Measurements from ENCODE around the gene GTF2H1. TPM values are rescaled to one million over a fixed set of nuclear protein-coding genes. Genes with fewer than 3 reads are reported as not detected.
A peak's percentile ranks its signal among the peaks of the same experiment; 100 is the strongest.
"Not testable (repeated sequence)": the region's sequence is repeated elsewhere in the genome, so short reads cannot be mapped to it uniquely, and the experiment has no call there.

GTF2H1 gene
- total RNA-seq, 2 donors from 2014 or later: 43.5 to 47.4 TPM

DNA sequence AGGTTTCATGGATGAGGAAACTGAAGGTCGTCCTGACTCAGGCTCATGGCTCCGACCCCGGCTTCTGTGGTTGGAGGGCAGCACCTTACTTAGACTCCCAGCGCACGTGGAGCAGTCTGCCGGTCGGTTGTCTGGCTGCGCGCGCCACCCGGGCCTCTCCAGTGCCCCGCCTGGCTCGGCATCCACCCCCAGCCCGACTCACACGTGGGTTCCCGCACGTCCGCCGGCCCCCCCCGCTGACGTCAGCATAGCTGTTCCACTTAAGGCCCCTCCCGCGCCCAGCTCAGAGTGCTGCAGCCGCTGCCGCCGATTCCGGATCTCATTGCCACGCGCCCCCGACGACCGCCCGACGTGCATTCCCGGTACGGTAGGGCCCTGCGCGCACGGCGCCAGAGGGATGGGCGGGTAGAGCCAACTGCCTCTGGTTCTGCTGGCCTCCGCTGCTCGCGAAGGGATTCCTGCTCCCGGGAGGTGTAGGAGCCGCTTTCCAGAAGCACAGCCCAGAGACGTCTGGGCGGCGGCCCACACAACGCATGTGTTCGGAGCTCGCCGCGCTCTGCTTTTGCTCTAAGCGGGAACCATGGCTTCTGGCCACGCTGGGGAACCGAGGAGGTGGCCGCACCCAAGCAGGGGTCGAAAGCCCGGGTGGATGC, 72.0 kb downstream of the GTF2H1 start, which contains the start of gene LDHA:
Gene LDHA (plus strand): TSS at position 289 of the 653 bp plus-strand sequence. CDS start 2,280 bp downstream, outside the sequence.
- DNase-seq: peak; percentile 99 to 100
- Mint-ChIP-seq H3K36me3 (ENCODE audit: insufficient read depth in 2 of 2) (peaks cover 17 to 36% of the 10 kb centered on the region in 2 donors), H3K4me1 (ENCODE audit: low read depth) (peaks cover 74% of the 10 kb centered on the region)

DNA sequence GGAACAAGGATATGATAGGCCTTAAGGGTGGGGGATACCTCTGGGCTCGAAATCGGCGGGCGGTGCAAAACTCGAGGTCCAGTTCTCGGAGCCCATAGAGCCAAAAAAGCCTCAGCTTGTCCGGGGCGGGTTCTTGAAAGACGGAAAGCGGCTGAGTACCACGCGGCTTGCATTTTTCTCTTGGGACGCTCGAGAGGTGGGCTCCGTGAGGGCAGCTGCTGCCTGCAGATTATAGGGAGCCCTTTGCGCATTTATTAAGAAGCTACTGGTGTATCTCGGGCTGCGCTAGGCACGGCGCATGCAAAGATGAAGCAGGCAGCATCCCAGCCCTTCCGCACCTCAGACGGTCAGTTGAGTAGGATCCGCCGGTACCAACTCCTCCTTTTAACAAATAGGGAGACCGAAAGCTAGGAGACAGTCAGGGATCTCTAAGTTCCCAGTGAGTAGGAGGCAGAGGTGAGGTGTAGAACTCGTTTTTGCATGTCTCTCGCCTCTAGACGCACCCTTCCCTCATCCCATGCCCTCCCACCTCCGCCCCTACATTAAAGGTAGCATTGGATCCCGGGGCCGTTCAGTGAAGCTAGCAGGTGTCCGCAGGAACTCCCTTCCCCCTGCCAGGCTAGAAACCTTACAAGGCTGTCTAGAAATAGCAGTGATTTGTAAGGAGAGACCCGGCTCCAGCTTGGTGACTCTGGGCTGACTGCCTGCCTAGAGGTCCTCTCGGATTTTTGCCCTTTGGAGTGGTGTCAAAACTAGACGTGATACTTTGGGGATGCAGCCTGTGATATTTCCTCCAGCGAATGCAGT, 72.8 kb downstream of the GTF2H1 start:
- H3K9me3 Mint-ChIP-seq: no peaks in the 10 kb centered on the region
- no peak for ATAC-seq (replicated peaks in 1 of 2)
- peaks cover 17 to 43% of the 10 kb centered on the region in 2 donors for H3K36me3 Mint-ChIP-seq (ENCODE audit: insufficient read depth in 2 of 2)
- peak; percentile 15 to 27 for DNase-seq
- H3K4me3 Mint-ChIP-seq: peak overlapping the region; percentile 97 to 99
- H3K27me3 Mint-ChIP-seq (ENCODE audit: low read depth): no peaks in the 10 kb centered on the region
- H3K4me1 Mint-ChIP-seq (ENCODE audit: low read depth): peaks cover 76% of the 10 kb centered on the region
- H3K27ac Mint-ChIP-seq: peak overlapping the region; percentile 97

More for the DNA sequence above, 72.0 kb downstream of the GTF2H1 start, which contains the start of gene LDHA:
- Mint-ChIP-seq H3K9me3 (no peaks in the 10 kb centered on the region), H3K27ac (peak within 1 kb of the TSS; percentile 97), H3K4me3 (peak within 1 kb of the TSS; percentile 97 to 99), H3K27me3 (ENCODE audit: low read depth) (no peaks in the 10 kb centered on the region)
- ATAC-seq (replicated peaks in 1 of 2): peak; percentile 83

DNA sequence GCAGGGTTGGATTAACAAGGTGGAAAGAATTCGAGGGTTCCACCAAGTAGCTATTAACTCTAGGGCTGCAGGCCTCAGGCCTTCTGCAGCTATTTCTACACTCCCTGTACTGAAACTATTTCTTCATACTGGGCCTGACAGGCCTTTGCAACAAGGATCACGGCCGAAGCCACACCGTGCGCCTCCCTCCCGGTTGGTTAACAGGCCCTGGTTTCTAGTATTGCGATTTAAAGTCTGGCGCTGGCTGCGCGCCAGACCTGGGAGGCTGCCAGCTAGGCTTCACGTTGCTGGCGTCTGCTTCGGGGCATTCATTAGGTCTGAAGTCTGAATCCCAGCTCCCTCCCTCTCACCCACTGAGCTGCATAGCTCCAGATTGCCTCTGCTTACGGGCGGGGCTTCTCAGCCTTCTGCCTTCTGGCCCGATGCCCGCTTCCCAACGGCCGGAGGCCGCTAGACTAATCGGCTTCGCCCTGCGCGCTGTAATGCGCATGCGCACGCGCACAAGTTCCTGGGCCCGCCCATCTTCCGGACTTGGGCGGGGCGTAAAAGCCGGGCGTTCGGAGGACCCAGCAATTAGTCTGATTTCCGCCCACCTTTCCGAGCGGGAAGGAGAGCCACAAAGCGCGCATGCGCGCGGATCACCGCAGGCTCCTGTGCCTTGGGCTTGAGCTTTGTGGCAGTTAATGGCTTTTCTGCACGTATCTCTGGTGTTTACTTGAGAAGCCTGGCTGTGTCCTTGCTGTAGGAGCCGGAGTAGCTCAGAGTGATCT, 73.6 kb downstream of the GTF2H1 start:
- DNase-seq (peak; percentile 94 to 97), ATAC-seq (replicated peaks in 1 of 2) (peak; percentile 64 to 66)
- Mint-ChIP-seq H3K9me3 (no peaks in the 10 kb centered on the region), H3K27me3 (ENCODE audit: low read depth) (no peaks in the 10 kb centered on the region), H3K4me3 (peak overlapping the region; percentile 97 to 99), H3K27ac (peak overlapping the region; percentile 97), H3K36me3 (ENCODE audit: insufficient read depth in 2 of 2) (peaks cover 21 to 49% of the 10 kb centered on the region in 2 donors), H3K4me1 (ENCODE audit: low read depth) (peaks cover 71% of the 10 kb centered on the region)

DNA sequence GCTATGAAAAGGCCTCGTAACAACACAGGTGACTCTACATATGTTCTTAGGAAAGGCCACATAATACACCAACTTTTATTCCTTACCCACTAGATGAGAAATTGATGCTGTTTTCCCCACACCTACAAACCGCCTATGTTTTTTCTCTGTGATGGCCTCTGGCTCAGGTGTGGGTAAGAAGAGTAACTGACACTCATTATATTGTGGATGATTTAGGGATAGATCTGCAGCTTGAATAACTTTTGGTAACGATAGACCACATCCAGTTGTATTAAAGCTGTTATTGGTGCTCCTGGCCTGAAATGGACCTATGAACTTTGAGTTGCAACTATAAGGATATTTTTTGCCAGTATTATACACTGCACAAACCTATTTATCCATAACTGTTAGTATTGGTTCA, 75.6 kb downstream of the GTF2H1 start:
- H3K27me3 Mint-ChIP-seq (ENCODE audit: low read depth): no peaks in the 10 kb centered on the region
- H3K4me1 Mint-ChIP-seq (ENCODE audit: low read depth): peaks cover 57% of the 10 kb centered on the region
- DNase-seq (no peak), ATAC-seq (replicated peaks in 1 of 2) (no peak)
- no peaks in the 10 kb centered on the region for H3K9me3 Mint-ChIP-seq
- H3K36me3 Mint-ChIP-seq (ENCODE audit: insufficient read depth in 2 of 2): peaks cover 21 to 60% of the 10 kb centered on the region in 2 donors
- peak overlapping the region; percentile 48 to 72 for H3K4me3 Mint-ChIP-seq
- peak overlapping the region; percentile 93 for H3K27ac Mint-ChIP-seq

DNA sequence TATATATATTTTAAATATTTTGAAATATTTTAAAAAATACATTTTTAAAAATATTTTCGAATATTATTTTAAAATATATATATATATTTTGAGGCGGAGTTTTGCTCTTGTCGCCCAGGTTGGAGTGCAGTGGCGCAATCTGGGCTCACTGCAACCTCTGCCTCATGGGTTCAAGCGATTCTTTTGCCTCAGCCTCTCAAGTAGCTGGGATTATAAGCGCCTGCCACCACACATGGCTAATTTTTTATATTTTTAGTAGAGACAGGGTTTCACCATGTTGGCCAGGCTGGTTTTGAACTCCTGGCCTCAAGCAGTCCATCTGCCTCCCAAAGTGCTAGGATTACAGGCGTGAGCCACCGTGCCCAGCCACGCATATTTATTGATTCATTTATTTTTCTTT, 78.7 kb downstream of the GTF2H1 start:
- Mint-ChIP-seq H3K36me3 (ENCODE audit: insufficient read depth in 2 of 2) (peaks cover 15 to 66% of the 10 kb centered on the region in 2 donors), H3K4me1 (ENCODE audit: low read depth) (peaks cover 45% of the 10 kb centered on the region)
- not testable (repeated sequence) for H3K9me3 Mint-ChIP-seq; H3K27me3 Mint-ChIP-seq (ENCODE audit: low read depth); H3K4me3 Mint-ChIP-seq; DNase-seq; ATAC-seq (replicated peaks in 1 of 2); H3K27ac Mint-ChIP-seq

DNA sequence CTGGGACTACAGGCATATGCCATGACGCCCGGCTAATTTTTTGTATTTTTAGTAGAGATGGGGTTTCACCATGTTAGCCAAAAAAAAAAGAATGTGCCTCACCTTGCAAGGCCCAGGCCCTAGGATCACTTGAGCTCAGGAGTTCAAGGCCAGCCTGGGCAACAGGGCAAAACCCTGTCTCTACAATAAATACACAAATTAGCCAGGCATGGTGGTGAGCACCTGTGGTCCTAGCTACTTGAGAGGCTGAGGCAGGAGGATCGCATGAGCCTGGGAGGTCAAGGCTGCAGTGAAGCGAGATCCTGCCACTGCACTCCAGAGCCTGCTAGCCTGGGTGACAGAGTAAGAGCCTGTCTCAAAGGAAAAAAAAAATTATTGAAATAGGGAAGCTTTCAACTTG, 81.7 kb downstream of the GTF2H1 start:
- ATAC-seq (replicated peaks in 1 of 2): no peak
- DNase-seq: no peak
- H3K36me3 Mint-ChIP-seq (ENCODE audit: insufficient read depth in 2 of 2): peaks cover 6 to 47% of the 10 kb centered on the region in 2 donors
- no peak overlapping the region for H3K27ac Mint-ChIP-seq
- H3K4me3 Mint-ChIP-seq: no peak overlapping the region
- peaks cover 20% of the 10 kb centered on the region for H3K4me1 Mint-ChIP-seq (ENCODE audit: low read depth)
- H3K9me3 Mint-ChIP-seq: no peaks in the 10 kb centered on the region
- no peaks in the 10 kb centered on the region for H3K27me3 Mint-ChIP-seq (ENCODE audit: low read depth)

DNA sequence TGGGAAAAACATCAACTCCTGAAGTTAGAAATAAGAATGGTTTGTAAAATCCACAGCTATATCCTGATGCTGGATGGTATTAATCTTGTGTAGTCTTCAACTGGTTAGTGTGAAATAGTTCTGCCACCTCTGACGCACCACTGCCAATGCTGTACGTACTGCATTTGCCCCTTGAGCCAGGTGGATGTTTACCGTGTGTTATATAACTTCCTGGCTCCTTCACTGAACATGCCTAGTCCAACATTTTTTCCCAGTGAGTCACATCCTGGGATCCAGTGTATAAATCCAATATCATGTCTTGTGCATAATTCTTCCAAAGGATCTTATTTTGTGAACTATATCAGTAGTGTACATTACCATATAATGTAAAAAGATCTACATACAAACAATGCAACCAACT, 85.0 kb downstream of the GTF2H1 start:
- H3K9me3 Mint-ChIP-seq; ATAC-seq (replicated peaks in 1 of 2); H3K27ac Mint-ChIP-seq; H3K4me3 Mint-ChIP-seq; DNase-seq; H3K27me3 Mint-ChIP-seq (ENCODE audit: low read depth): not testable (repeated sequence)
- Mint-ChIP-seq H3K36me3 (ENCODE audit: insufficient read depth in 2 of 2) (peaks cover 3 to 25% of the 10 kb centered on the region in 2 donors), H3K4me1 (ENCODE audit: low read depth) (peaks cover 21% of the 10 kb centered on the region)

DNA sequence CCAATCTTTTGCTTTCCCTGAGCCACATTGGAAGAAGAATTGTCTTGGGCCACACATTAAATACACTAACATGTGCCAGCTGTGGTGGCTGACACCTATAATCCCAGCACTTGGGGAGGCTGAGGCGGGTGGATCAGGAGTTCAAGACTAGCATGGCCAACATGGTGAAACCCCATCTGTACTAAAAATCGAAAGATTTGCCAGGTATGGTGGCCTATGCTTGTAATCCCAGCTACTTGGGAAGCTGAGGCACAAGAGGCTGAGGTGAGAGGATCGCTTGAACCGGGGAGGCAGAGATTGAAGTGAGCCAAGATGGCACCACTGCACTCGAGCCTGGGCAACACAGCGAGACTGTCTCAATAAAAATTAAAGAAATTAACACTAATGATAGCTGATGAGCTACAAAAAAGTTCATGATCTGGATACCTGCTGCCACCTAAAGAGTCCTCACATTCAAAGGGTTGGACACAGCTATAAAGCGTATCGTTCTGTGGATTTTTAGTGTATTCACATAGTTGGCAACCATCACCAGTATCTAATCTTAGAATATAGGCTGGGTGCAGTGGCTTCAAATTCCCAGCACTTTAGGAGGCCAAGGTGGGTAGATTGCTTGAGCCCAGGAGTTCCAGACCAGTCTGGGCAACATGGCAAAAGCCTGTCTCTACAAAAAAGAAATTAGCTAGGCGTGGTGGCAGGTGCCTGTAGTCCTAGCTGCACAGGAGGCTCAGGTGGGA, 86.4 kb downstream of the GTF2H1 start:
- Mint-ChIP-seq H3K4me1 (ENCODE audit: low read depth) (peaks cover 13% of the 10 kb centered on the region), H3K36me3 (ENCODE audit: insufficient read depth in 2 of 2) (peaks cover 3 to 14% of the 10 kb centered on the region in 2 donors), H3K4me3 (no peak overlapping the region), H3K27me3 (ENCODE audit: low read depth) (no peaks in the 10 kb centered on the region), H3K27ac (no peak overlapping the region), H3K9me3 (peaks cover 0 to 2% of the 10 kb centered on the region in 2 donors)
- ATAC-seq (replicated peaks in 1 of 2) (peak in 1 of 2 donors; percentile 14), DNase-seq (no peak)

DNA sequence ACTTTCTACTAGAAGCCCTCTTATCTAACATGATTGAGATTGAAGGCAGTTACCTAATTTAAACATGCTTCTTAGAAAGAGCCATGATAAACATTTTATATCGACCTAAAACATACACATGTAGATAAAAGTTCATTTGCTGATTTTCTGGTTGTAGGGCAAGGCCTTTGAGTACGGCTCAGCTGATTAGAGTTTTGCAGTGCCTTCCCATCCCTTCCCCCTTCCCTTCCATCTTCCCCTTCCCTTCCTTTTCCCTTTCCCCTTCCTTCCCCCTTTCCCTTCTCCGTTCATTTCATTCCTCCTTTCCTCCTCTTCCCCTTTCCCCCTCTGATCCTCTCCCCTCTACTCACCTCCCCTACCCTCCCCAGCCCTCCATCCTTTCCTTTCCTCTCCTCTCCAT, 94.1 kb downstream of the GTF2H1 start:
- Mint-ChIP-seq H3K27ac (no peak overlapping the region), H3K4me3 (no peak overlapping the region), H3K27me3 (ENCODE audit: low read depth) (no peaks in the 10 kb centered on the region), H3K9me3 (no peaks in the 10 kb centered on the region), H3K36me3 (ENCODE audit: insufficient read depth in 2 of 2) (no peaks in the 10 kb centered on the region), H3K4me1 (ENCODE audit: low read depth) (peaks cover 15% of the 10 kb centered on the region)
- DNase-seq (no peak), ATAC-seq (replicated peaks in 1 of 2) (no peak)

Other genes starting within 250 kb of the GTF2H1 start
- gene SAAL1, start 216.5 kb upstream of the GTF2H1 start, total RNA-seq: 10 to 100 TPM; 29.3 to 39.3 TPM
- gene MRGPRX3, start 190.0 kb upstream of the GTF2H1 start, total RNA-seq: not detected
- not detected for gene MRGPRX4, start 149.7 kb upstream of the GTF2H1 start, total RNA-seq
- gene SAA4, start 85.8 kb upstream of the GTF2H1 start, total RNA-seq: not detected
- under 1 TPM in 1 of 2 donors, not detected in 1; 0.38 TPM for gene SAA2, start 73.9 kb upstream of the GTF2H1 start, total RNA-seq
- not detected for gene SAA1, start 56.3 kb upstream of the GTF2H1 start, total RNA-seq
- gene HPS5, start 427 bp upstream of the GTF2H1 start, total RNA-seq: 10 to 100 TPM; 18.7 to 22.2 TPM
- 100 to 1,000 TPM; 629 to 665 TPM for gene LDHA, start 72.0 kb downstream of the GTF2H1 start, total RNA-seq
- not detected for gene LDHC, start 89.8 kb downstream of the GTF2H1 start, total RNA-seq
- not detected for gene LDHAL6A, start 133.3 kb downstream of the GTF2H1 start, total RNA-seq
- gene TSG101, start 204.4 kb downstream of the GTF2H1 start, total RNA-seq: 10 to 100 TPM; 48.3 to 59.0 TPM